ENCODE results near the gene THADA.

THADA gene

DNA sequence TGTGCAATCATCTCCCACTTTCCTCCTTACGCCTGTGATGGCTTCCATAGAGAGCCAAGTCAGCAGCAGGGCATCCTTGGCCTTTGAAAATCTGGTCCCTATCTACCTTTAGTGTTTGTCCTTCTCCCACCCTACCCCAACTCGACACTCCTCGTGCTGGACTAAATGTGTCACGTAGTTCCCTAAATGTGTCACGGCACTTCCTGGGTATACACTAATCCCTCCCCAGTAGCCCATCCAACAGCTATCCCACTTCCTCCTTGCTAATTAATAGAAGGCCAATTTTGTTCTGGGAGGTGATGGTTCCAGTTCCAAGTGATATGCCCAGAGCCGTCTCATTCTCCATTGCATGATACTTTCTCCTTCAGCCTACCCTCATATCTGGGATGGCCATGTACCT lies 332.9 kb downstream of the THADA start:
- Histone ChIP-seq H3K27ac (ENCODE audit: low read depth, low read length) (no peak overlapping the region), H3K4me2 (ENCODE audit: low read length) (no peak overlapping the region), H3K9me3 (ENCODE audit: control insufficient read depth, insufficient read depth, low read length) (no peaks in the 10 kb centered on the region), H3K4me1 (ENCODE audit: control insufficient read depth, low read length) (no peaks in the 10 kb centered on the region), H3K79me2 (ENCODE audit: control insufficient read depth, low read length) (no peaks in the 10 kb centered on the region), H3K36me3 (ENCODE audit: control insufficient read depth, low read length) (no peaks in the 10 kb centered on the region), H3K9me2 (replicated peaks; ENCODE audit: control insufficient read depth, low read length) (no peaks in the 10 kb centered on the region), H3F3A (ENCODE audit: control insufficient read depth, insufficient read depth) (no peaks in the 10 kb centered on the region), H3K27me3 (ENCODE audit: control insufficient read depth, low read length) (no peaks in the 10 kb centered on the region), H4K20me1 (ENCODE audit: control insufficient read depth, insufficient read depth, low read depth, low read length) (no peaks in the 10 kb centered on the region), H3K4me3 (ENCODE audit: low read length) (no peak overlapping the region)
- TF ChIP-seq, protein P1, sequence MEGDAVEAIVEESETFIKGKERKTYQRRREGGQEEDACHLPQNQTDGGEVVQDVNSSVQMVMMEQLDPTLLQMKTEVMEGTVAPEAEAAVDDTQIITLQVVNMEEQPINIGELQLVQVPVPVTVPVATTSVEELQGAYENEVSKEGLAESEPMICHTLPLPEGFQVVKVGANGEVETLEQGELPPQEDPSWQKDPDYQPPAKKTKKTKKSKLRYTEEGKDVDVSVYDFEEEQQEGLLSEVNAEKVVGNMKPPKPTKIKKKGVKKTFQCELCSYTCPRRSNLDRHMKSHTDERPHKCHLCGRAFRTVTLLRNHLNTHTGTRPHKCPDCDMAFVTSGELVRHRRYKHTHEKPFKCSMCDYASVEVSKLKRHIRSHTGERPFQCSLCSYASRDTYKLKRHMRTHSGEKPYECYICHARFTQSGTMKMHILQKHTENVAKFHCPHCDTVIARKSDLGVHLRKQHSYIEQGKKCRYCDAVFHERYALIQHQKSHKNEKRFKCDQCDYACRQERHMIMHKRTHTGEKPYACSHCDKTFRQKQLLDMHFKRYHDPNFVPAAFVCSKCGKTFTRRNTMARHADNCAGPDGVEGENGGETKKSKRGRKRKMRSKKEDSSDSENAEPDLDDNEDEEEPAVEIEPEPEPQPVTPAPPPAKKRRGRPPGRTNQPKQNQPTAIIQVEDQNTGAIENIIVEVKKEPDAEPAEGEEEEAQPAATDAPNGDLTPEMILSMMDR (IDR thresholded peaks at IDR 0.05; ENCODE audit: low read depth, low read length, poor library complexity, severe bottlenecking) = no peak
- no peak for TF ChIP-seq EZH2phosphoT487 (IDR thresholded peaks at IDR 0.05; ENCODE audit: borderline replicate concordance, low read length)

DNA sequence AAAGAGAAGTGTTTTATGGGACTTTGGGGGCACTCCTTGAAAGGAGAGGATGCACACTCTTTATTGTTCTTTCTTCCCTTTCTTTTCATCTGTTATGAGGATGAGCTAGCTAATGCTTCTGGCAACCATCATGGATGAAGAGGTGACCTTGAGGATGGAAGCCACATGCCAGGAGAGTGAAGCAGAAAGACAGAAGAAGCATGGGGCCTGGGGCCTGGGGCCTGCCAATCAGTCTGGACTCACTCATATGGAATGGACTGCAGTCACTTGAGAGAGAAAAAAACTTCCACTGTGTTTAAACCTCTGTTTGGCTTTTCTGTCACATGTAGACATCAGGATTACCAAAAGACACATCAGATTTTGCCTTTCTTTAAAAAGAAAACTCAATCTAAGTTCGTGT lies 333.6 kb downstream of the THADA start:
- TF ChIP-seq, protein P1 (IDR thresholded peaks at IDR 0.05; ENCODE audit: low read depth, low read length, poor library complexity, severe bottlenecking) = no peak
- no peak for TF ChIP-seq EZH2phosphoT487 (IDR thresholded peaks at IDR 0.05; ENCODE audit: borderline replicate concordance, low read length)
- Histone ChIP-seq H3K27me3 (ENCODE audit: control insufficient read depth, low read length) (no peaks in the 10 kb centered on the region), H3K36me3 (ENCODE audit: control insufficient read depth, low read length) (no peaks in the 10 kb centered on the region)

DNA sequence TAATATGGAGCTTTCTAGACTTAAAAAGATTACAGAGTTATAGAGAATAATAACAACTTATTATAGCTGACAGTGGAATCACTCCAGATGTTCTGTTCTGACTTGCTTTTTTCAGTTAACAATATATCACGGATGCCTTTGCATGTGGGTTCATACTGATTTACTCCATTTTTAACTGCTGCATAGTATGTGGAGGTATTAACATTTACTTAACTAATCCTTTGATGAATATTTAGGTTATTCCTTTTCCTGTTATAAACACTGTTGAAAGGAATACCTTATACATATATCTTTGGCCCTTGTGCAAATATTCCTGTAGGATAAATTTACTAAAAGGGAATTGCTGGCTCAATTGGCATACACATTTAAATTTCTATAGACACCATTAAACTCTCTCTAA lies 336.3 kb downstream of the THADA start:
- TF ChIP-seq, protein P1 (IDR thresholded peaks at IDR 0.05; ENCODE audit: low read depth, low read length, poor library complexity, severe bottlenecking) = no peak
- no peak for TF ChIP-seq EZH2phosphoT487 (IDR thresholded peaks at IDR 0.05; ENCODE audit: borderline replicate concordance, low read length)
- H3K9me3 ChIP-seq (ENCODE audit: control insufficient read depth, insufficient read depth, low read length) = no peaks in the 10 kb centered on the region

More for the DNA sequence above, 333.6 kb downstream of the THADA start:
- no peaks in the 10 kb centered on the region for H3F3A ChIP-seq (ENCODE audit: control insufficient read depth, insufficient read depth)
- H3K9me3 ChIP-seq (ENCODE audit: control insufficient read depth, insufficient read depth, low read length) = no peaks in the 10 kb centered on the region
- no peak overlapping the region for H3K4me3 ChIP-seq (ENCODE audit: low read length)
- no peaks in the 10 kb centered on the region for H3K4me1 ChIP-seq (ENCODE audit: control insufficient read depth, low read length)
- H3K4me2 ChIP-seq (ENCODE audit: low read length) = no peak overlapping the region
- H3K79me2 ChIP-seq (ENCODE audit: control insufficient read depth, low read length) = no peaks in the 10 kb centered on the region
- no peaks in the 10 kb centered on the region for H4K20me1 ChIP-seq (ENCODE audit: control insufficient read depth, insufficient read depth, low read depth, low read length)
- no peak overlapping the region for H3K27ac ChIP-seq (ENCODE audit: low read depth, low read length)
- no peaks in the 10 kb centered on the region for H3K9me2 ChIP-seq (replicated peaks; ENCODE audit: control insufficient read depth, low read length)

More for the DNA sequence above, 336.3 kb downstream of the THADA start:
- Histone ChIP-seq H3K79me2 (ENCODE audit: control insufficient read depth, low read length) (no peaks in the 10 kb centered on the region), H3K27ac (ENCODE audit: low read depth, low read length) (no peak overlapping the region), H4K20me1 (ENCODE audit: control insufficient read depth, insufficient read depth, low read depth, low read length) (no peaks in the 10 kb centered on the region), H3F3A (ENCODE audit: control insufficient read depth, insufficient read depth) (no peaks in the 10 kb centered on the region), H3K36me3 (ENCODE audit: control insufficient read depth, low read length) (no peaks in the 10 kb centered on the region), H3K27me3 (ENCODE audit: control insufficient read depth, low read length) (no peaks in the 10 kb centered on the region), H3K4me2 (ENCODE audit: low read length) (no peak overlapping the region), H3K4me3 (ENCODE audit: low read length) (no peak overlapping the region), H3K4me1 (ENCODE audit: control insufficient read depth, low read length) (no peaks in the 10 kb centered on the region), H3K9me2 (replicated peaks; ENCODE audit: control insufficient read depth, low read length) (no peaks in the 10 kb centered on the region)

All from DOHH2 (cell line).